Uterus (tissue), 2 donors: ENCODE data around the gene TMEM234.

Source experiments
- POLR2A ChIP-seq, 2 donors: fragments of 450-650 bp; IDR thresholded peaks; one replicate each; pipeline ENCODE4 v1.6.1; 2016; ENCODE audit warnings: antibody characterized with exemption in 2 of 2, mild to moderate bottlenecking in 1 of 2, moderate library complexity in 1 of 2
- TF ChIP-seq, protein P1 (sequence below), 4 experiments: fragments of 200-600 bp in 2 of 4; fragments of 450-650 bp in 2 of 4; sonication (generic) in 2 of 4; IDR thresholded peaks; one replicate each; pipeline ENCODE4 v1.5.1; 2016 to 2019; ENCODE audit warnings: antibody characterized with exemption in 4 of 4, mild to moderate bottlenecking in 2 of 4, moderate library complexity in 1 of 4

GRCh38 chr1:32231843-32232432 lies 9.8 kb upstream of the TMEM234 start:
- TF ChIP-seq POLR2A (IDR thresholded peaks at IDR 0.05): no peak
- TF ChIP-seq, protein P1, sequence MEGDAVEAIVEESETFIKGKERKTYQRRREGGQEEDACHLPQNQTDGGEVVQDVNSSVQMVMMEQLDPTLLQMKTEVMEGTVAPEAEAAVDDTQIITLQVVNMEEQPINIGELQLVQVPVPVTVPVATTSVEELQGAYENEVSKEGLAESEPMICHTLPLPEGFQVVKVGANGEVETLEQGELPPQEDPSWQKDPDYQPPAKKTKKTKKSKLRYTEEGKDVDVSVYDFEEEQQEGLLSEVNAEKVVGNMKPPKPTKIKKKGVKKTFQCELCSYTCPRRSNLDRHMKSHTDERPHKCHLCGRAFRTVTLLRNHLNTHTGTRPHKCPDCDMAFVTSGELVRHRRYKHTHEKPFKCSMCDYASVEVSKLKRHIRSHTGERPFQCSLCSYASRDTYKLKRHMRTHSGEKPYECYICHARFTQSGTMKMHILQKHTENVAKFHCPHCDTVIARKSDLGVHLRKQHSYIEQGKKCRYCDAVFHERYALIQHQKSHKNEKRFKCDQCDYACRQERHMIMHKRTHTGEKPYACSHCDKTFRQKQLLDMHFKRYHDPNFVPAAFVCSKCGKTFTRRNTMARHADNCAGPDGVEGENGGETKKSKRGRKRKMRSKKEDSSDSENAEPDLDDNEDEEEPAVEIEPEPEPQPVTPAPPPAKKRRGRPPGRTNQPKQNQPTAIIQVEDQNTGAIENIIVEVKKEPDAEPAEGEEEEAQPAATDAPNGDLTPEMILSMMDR (IDR thresholded peaks at IDR 0.05): no peak
